ENCODE results near the gene PLXDC1.

PLXDC1 gene

DNA sequence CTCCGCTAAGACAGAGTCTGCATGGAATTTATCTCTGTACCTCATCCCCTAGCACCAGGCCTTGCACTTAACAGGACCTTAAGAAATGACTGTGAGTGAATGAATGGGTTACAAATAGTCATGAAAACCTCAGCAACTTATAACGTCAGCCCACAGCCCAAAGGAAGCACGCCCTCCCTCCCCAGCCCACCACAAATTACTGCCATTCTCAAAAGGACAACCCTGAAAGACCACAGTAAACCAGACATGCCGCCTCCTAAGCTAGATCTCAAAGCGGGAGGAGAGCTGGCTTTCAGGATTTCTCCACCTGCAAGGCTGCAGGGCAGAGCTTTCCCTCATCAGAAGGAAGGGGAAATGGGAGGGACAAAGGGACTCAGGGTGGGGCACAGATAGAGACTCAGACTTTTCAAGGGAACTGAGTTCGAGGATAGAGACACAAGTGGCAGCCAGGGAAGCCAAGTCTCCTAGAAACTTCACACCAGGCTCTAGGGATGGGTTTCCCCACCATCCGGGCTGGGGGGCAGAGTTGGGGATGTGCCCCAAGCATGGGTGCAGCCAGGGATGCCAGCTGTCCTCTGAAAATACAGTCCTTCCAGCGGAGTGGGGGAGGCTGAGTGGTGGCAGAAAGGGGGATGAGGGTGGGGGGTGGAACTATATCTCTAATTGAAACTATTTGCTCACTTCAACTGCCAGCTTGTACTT lies 56.7 kb downstream of the PLXDC1 start:
- DNase-seq, result peak; percentile 67

DNA sequence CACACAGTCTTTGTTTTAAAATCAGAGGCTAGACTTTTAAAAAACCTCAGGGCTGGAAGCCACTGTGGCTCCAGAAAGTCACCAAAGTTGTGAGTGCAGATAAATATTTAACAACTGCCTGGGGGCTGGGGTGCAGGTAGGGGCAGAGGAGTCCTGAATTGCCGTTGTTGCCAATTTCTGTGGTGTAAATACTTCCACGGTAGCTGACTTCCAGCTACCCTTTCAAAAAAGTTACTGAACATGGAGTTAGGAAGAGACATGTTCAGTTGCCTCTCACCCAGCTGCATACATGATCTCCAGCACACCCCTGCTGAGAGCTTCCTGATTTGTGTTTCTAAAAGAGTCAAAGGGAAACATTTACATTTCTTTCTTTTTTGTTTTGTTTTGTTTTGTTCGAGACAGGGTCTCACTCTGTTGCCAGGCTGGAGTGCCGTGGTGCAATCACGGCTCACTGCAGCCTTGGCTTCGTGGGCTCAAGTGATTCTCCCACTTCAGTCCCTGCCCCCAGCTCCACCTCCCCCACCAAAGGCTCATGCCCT lies 58.7 kb downstream of the PLXDC1 start:
- no peak for DNase-seq

DNA sequence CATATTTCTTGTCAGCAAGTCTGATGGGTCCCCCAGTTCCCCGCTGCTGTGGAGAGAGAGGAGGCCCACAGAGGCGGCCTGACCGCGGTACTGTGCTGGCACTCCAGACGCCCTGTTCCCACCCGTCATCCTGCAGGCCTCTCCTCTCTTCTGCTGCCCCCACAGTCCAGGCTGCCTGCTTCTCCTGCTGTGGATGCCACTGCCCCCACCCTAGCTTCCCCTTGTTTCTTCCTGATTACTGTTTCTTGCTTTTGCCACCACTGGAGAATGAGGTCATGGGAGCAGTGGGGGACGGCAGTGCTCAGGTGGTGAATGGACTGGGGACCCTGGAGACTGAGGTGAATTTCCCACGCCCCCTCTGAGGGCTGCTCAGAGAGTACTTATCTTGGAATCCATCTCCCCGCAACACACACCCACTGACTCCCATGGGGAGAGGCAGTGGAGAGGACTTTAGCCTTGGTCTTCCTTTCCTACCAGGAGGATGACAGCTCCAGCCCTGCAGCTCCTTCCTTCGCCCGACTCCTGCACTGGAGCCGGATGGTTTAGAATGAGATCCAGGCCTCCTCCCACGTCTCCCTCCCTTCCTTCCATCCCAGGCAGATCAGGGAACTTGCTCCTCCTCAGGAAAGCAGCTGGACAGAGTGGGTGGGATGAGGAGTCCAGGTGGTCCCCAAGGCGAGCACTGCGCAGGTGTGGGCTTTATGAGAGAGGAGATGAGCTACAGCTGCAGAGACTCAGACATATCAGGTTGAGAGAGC lies 60.4 kb downstream of the PLXDC1 start:
- DNase-seq, result no peak

DNA sequence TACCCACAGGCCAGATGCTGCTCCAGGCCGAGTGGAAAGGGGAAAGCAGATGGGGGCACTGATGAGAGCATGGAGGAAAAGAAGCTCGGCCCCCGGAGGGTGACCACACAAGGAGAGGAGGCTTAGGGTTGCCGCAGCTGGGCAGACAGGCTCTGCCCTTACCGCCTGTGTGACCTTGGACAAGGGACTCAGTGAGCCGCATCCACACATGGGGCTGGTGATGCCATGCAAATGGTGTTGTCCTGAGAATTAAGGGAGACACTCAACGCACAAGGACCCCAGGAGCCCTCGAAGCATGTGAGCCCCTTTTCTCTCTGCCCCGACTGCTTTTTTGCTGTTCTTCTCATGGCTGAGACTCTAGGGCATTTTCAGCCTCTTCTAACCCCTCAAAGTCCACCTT lies 61.0 kb downstream of the PLXDC1 start:
- no peak for DNase-seq

DNA sequence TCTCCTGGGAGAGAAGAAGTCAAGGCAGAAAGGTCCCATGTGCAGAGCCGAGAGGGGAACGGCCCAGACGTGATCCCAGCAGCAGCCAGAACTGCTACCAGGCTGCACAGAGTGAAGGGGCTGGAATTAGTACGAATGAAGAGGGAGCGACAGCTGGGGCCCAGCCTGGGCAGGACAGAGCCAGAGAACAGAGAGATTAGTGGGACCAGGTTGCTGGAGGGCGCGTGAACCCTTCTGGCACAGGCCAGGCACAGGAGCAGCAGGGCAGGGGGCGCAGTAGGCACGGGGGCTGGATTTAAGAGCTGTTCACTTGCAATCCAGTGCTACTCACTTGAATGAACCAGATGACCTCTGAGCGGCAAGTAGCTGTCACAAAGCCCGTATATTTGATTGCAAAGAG lies 66.9 kb downstream of the PLXDC1 start:
- DNase-seq, result no peak

DNA sequence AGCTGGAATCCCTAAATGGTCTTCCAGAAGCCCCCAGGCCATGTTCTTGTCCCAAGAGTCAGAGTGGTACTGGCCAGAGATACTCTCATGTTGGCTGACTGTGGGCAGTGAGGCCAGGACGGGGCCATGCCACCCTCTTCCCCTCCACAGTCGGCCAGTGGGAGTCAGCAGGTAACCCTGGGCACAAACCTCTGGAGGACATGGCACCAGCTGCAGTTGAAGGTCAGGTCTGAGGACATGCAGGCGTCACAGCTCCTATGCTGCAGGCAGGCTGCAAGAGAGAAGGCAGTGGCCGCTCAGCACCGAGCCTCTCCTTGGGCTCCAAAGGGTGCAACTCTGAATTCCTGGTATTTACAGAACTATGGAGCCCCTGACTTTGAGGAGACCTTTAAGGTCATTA lies 68.2 kb downstream of the PLXDC1 start:
- DNase-seq, result no peak

DNA sequence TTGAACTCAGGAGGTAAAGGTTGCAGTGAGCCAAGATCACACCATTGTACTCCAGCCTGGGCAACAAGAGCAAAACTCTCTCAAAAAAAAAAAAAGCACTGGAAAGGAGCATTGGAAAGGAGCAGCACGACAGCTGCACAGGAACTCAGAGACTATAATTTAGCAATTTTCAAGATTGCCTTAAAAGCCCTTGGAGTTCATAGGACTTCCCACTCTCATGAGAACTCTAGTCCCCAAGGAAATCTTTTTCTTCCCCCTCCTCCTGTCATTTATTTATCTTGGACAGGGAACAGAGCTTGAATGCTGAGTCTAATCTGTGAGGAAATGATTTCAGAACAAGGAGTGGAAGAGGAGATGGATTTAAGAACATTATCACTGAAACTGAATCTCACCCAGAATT lies 69.0 kb downstream of the PLXDC1 start:
- no peak for DNase-seq

DNA sequence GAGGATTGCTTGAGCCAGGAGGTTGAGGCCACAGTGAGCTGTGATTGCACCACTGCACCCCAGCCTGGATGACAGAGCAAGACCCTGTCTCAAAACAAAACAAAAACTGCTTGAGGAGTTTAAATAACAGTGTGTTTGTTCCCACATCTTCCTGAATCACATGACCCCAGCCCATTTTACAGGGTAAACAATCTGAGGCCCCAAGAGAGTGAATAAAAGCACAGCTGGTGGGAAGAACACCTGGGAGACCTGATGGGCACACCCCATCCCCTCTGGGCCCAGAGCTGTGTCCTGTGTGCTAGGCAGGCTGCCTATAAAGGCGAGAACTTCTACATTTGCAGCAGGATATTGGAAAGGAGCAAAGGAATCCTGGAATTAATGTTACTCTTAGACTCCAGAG lies 69.6 kb downstream of the PLXDC1 start:
- no peak for DNase-seq

DNA sequence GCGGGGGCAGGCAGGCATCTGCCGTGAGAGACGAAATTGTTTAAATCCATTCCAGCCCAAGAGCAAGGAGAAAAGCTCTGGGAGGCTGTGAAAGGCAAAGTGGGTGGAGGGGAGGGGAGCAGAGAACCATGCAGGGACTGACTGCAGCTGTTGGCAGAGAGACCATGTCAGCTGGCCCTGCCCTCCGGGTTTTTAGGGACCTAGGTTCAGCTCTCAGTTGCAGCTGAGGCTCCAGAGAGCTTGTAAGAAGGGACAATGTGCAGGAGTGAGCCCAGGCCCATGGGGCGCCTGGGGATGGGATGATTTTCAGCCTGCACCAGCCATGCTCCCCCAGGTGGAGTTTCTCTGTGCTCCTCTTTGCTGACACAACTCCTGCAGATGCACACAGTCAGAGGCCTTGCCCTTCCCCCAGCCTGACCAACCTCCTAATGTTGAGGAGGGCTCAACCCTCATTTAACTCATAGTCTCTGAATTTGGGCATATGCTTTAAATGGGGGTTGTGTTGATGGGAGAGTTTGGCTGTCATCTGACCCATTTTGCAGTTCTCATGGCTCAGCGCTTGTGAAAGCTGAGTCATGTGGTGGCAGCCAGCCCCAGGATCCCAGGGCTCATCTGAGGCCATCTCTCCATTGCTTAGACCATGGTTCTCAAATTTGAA lies 70.9 kb downstream of the PLXDC1 start:
- DNase-seq, result no peak

DNA sequence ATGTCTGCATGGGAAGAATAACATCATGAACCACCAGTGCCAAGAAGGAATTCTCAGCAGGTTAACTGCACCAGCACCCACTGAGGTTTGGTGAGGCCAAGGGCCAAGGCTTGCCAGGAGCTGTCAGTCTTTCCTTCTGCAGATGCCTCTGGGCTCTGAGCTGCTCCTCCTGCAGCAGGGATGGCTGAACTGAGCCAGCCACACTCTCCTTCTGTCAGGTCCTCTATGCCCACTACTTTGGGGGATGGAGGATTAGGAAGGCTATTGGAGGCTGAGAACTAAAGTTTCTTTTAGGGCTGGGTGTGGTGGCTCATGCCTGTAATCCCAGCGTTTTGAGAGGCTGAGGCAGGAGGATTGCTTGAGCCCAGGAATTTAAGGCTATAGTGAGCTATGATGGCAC lies 71.6 kb downstream of the PLXDC1 start:
- DNase-seq, result no peak

DNA sequence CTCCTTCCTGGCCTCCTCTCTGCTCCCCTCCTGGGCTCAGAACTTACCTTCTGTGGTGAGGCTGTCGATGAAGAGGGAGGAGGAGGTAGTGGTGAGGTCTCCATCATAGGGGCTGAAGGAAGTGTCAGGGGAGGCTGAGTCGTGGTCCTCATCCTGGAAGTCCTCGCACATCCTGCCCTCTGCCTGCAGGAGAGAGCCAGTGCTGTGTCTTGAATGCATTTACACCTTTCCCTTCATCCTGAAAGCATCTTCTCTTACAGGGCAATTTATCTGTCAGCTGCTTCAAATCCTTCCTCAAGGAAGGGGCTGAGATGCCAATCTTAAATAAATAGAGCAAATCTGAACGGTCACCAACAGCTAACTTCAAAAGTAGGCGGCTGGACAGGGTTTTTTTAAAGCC lies 73.6 kb downstream of the PLXDC1 start:
- no peak for DNase-seq

DNA sequence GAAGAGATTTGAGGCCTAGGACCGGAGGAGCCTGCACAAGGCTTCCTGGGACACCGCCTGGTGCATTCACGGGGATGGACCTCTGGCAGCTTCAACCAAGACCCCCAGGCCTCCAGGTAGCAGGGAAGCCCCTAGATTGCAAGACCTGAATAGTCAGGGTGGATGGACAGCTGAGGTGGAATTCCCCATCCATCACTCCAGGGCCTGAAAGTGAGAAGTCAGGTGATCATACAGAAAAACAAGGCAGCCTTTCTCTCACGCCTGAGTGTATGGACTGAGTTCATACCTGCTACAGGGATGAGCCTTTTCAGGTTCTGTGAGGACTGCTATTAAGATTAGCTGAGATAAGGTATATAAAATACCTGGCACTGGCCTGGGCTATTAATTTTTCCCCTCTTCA lies 74.2 kb downstream of the PLXDC1 start:
- no peak for DNase-seq

DNA sequence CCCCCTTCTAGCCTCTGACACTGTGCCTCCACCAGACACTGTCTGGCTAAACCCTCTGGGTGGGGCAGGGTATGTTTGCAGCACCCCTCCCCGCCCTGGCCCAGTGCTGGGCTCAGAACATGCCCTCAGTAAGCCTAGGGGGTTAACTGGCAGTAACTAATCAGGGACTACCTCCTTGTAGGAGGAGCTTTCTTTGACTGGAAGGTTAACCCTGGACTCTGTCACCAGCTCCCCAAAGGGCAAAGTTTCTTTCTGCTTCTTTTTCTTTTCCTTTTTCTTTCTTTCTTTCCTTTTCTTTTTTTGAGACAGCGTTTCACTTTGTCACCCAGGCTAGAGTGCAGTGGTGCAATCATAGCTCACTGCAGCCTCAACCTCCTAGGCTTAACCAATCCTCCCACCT lies 76.8 kb downstream of the PLXDC1 start:
- no peak for DNase-seq

DNA sequence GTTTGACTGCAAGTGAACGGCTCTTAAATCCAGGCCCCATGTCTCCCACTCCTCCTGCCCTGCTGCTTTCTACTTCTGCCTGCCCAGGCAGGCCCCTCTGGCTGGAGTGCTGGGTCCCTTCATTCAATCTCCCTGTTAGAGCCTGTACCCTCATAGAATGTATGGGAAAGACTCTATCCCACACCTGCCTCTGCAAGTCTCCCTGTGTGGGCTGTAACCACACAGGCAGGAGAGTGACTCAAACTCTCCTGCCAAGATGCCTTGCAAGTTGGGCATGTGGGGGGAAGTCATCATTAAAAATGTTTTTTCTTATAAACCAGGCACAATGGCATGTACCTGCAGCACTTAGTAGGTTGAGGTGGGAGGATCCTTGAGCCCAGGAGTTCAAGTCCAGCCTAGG lies 77.5 kb downstream of the PLXDC1 start:
- DNase-seq, result no peak

DNA sequence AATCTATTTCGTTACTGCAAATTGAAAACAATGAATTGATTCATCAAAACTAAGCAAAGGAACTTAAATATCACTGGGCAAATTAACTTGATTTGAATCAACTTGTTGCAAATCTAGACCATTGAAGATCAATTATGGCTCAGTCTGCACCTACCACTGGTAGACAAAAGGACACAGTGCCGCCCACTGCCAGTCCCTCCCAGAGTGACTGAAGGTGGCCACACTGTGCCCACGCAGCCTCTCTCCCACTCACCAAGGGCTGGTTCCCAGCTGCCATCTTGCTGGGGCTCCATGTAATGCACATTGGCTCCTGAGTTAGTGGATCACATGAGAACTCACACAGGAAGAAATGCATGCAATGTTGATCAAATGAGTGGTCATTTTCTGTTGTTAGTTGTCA lies 78.1 kb downstream of the PLXDC1 start:
- no peak for DNase-seq

DNA sequence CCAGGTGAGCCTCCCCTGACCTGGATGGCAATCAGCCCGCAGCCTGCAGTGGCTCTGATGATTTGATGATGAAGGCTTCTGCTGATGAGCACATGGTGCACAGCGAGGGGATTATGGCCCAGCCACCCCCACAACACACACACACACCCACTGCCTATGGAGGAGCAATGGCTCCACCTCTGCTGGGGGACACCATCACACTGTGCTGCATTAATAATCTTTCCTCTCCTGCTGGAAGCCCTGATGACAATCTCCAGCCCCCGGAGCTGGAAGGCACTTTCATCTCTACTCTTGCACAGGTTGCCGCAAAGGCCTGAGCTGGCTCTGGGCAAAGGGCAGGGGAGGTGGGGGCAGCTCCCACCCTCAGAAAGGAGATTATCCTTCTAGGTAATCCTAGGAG lies 79.9 kb downstream of the PLXDC1 start:
- no peak for DNase-seq

DNA sequence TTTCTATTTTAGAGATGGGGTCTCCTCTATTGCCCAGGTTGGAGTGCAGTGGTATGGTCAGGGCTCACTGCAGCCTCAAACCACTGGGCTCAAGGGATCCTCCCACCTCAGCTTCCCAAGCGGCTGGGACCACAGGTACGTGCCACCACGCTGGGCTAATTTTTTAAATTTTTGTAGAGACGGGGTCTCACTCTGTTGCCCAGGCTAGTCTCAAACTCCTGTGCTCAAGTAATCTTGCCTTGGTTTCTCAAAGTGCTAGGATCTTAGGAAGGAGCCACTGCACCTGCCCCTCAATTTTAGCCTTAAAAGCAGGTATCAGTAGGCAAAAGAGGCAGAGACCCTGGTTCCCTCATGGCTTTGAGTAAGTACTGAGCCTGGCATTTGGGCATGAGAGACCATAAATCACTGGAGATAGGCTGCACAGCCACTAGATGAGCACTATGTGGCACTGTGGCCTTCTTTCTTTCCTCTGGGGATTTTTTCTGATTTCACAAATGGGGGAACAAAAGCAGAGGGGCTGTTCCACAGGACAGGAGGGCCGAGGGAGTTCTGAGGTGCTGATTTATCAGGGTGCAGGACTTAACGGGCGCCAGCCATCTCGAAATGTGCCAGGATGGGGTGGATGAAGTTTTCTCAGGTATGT lies 82.2 kb downstream of the PLXDC1 start:
- DNase-seq, result no peak

DNA sequence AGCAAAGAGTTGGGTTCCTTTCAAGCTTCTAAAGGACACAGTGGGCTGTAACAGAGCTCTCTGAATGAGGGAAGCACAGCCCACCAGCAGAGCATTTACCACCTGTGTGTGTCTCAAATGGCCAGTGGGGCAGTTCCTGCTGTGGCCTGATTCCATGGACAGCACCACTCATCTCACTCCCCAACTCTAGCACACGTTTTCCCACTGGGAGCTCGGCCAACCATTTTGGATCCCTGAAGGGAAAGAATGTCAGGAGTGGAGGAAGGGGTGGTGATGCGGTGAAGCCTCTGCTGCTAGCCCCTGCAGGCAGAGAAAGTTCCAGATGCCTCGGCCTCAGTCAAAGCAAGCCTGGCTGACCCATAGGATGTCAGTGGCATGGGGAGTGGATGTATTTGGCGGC lies 86.6 kb downstream of the PLXDC1 start:
- no peak for DNase-seq

DNA sequence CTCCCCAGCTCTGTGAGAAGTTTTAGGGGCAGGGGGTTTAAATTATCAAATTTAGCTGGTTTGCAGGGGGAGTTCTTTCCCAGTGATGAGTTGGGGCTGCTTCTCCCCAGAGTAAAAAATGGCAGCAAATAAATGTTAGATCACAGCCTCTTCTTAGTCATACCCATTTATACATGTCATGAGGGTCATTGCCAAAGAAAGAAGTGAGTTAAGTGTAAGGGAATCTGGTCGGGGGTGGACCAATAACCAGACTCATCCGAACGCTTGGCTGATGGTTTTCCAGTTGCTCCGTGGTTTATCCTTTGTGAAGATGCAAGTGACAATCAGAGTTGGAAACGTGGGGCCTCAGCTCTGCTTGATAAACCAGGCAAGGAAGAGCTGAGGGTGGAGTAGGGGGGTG lies 87.1 kb downstream of the PLXDC1 start:
- DNase-seq, result no peak

DNA sequence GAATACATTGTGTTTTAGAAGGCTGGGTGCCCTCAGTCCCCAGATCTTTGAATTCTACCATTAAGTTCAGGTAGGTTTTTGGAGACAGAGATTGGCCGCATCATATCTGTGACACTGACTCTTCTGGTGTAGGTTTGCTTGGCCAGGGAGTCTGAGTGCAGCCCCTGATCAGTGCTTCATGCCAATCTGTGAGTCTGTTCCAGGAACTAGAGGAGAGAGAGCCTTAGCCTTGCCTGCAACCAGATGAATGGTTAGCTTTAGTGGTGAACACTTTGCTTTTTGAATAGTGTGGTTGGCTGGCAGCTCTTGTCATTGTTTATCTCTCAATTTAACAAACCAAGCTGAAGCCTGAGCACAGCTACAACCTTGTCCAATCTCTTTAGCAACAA lies 87.8 kb downstream of the PLXDC1 start:
- DNase-seq, result no peak

DNA sequence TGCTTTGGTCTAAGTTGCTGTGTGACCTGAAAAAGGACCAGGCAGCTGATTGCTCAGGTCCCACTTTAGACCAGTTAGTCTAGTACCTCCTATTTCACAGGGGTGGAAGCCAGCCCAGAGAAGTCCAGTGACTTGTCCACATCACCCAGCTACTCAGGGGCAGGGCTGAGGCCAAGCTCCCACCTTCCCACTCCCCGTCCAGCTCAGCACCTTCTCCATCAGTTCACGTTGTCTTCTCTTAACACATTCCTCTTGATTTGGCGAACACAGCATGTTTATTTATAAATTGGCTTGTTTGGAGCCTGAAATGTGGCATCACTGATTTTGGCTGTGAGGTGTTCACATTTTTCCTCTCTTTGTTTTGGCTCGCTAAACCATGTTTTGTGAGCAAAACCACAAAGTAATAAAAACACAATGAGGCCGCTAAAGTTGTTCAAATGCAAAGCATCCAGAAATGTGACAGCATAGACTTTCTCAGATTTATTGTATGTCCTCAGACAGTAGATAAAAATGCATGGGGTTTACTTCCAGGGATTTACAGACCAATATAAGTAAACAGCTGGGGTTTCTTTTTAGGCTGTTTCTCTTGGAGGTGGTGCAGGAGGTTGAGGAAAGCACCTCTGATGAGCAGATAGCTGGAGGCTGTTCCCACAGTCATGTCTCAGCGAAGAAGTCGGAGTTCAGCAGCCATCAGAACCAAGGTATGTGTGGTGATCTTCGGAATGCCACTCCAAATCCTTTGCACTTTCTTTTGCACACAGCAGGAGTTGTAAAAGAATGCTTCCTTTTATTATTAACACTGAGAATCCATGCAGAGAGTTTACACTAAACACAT lies 88.4 kb downstream of the PLXDC1 start:
- DNase-seq, result no peak

DNA sequence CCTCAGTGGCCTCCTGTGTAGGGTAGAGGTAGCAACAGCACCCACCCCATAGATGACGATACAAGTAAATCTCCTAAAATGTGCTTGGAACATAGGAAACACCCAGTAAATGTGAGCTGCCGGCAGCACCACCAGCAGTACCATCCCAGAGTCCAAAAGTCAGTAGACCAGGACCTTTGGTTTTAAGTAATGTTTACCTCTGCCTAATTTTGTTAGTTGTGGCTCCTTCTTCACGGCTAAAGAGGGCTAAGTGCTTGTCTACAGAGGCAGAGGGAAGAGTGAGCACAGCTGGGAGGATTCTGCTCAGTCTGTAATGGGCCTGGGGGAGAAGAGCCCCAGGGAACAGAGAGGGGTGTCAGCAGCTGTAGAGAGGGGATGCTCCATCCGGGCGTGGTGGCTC lies 92.9 kb downstream of the PLXDC1 start:
- no peak for DNase-seq

Measured in activated CD8-positive, alpha-beta memory T cell treated with anti-CD3 and anti-CD28 coated beads for 24 hours (primary cell).